HG03066 (cell line): Measurements from ENCODE around the gene CDC34.

Experiments used
- ATAC-seq: cut with Tn5 transposase; IDR thresholded peaks from one replicate; pipeline ENCODE4 v1.9.1; 2021; ENCODE audit warnings: low read depth; ENCODE audit not compliant: unreplicated experiment

Gene CDC34

DNA sequence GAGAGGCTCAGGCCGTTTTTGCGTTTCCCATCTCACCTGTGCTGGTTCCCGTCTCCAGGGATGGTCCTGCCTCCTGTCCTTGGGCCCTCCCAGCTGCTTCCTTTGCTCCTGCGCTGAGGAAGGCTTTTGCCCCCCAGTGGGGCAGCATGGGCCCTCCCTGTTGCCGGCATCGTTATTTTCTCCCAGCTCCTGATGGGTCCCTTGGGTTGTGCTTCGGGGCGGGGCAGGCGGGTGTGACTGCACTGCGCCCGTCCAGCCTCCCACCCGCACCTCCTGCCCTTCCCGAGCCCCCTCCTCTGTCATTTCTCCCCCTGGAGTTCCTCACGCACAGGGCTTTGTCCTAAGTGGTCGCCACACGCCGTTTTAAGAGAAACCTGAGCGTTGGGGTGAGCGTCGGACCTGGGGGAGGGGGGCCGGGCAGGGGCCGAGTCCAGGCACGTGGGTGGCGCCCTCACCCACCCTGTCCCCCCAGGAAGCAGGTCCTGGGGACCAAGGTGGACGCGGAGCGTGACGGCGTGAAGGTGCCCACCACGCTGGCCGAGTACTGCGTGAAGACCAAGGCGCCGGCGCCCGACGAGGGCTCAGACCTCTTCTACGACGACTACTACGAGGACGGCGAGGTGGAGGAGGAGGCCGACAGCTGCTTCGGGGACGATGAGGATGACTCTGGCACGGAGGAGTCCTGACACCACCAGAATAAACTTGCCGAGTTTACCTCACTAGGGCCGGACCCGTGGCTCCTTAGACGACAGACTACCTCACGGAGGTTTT, 9.5 kb downstream of the CDC34 start:
- ATAC-seq = no peak

GRCh38 chr19:541699-542098, 10.1 kb downstream of the CDC34 start:
- no peak for ATAC-seq

- no peak for ATAC-seq
Observed at GRCh38 chr19:542173-542866, 10.8 kb downstream of the CDC34 start.

DNA sequence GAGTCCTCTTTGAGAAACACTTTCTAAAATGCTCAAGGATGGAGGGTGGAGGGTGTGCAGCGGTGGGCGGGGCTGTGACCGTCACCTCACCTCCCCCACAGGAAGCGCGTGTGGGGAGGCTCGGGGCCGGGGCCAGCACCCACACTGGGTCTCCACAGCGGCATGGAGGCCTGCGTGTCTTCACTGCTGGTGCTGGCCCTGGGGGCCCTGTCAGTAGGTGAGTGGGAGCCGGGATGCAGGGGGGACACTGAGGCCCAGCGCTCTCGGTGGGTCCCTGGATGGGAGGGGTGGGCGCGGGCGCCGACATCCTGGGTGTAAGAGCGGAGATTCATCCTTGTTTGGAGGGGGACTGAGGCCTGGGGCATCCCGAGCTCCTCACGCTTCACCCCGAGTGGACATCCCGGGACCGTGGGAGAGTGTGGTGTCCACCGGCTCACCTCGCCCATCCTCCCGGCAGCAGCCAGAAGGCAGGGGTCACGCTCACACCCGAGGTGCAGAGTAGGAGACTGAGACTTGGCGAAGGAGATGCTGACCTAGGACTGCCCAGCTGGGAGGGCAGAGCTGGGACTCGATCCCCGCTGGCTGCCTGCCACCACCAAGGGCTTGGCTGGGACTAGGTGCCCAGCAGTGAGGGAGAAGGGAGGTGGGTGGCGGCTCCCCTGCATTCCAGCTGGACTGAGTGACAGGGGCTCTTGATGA, 12.5 kb downstream of the CDC34 start, which contains the start of gene GZMM:
GZMM (plus strand) TSS at position 144 of the 699 bp plus-strand sequence; CDS start at position 163, 19 bp downstream.
- no peak for ATAC-seq

GRCh38 chr19:547117-547516, 15.6 kb downstream of the CDC34 start:
- ATAC-seq = no peak

DNA sequence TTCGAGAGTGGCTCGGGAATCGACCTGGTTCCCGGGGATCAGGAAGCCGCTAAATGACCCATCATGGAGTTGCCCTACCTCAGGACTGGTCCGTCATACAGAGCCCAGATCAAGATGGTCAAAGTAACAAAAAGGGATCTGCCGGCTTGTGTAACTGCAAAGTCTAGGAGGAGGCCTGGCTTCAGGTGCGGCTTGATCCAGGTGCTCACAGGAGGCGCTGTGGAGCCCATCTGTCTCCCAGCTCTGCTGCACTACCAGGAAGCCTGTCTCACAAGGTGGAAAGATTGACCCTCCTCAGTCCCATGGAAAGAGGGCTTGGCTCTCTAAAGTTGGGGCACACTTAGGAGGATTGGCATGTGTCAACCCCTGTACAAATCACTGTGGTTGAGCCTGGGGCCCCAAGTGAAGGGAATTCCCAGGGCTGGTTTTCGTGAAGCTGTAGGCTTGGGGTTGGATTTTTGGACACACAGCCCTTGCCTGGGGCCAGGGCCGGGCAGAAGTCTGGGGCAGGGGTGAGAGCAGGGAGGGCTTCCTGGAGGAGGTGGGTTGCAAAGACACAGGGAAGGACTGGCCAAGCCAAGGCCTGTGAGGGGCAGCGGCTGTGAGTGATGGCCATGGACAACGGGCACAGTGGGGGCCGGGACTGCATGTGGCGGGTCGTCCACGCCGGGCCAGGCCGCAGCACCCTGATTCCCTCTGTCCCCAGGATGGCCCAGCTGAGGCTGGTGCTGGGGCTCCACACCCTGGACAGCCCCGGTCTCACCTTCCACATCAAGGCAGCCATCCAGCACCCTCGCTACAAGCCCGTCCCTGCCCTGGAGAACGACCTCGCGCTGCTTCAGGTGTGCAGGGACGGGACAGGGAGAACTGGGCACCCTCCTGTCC, 16.5 kb downstream of the CDC34 start:
- no peak for ATAC-seq

- ATAC-seq = no peak
Observed at GRCh38 chr19:548886-549830, 17.6 kb downstream of the CDC34 start.

DNA sequence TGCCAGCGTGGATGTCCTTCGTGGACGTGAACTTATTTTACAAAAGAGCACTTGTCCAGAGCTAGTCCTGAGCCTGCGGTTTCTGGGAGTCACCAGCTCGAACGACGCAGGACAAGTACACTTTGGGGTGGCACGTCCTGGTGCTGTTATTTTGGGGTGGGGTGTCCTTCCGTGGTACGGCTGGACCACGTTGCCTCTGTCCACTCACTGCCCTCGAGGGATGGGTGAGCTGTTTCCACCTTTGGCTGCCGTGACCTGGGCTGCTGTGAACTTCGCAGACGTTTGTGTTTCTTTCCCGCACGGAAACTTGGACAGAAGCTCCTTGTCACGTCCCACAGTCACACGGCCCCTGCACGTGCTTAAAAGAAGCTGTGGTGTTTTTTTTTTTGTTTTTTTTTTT, 23.3 kb downstream of the CDC34 start:
- ATAC-seq = no peak

DNA sequence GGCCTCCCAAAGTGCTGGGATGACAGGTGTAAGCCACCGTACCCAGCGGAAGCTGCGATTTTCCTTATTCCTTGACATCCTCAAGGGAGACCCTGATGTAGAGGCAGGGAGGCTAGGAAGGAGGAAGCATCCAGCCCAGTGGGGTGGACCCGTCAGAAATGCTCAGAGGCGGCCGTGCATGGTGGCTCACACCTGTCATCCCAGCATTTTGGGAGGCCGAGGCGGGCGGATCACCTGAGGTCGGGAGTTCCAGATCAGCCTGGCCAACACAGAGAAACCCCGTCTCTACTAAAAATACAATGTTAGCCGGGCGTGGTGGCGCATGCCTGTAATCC, 23.9 kb downstream of the CDC34 start:
- ATAC-seq = no peak

- no peak for ATAC-seq
Observed at GRCh38 chr19:556611-557382, 25.2 kb downstream of the CDC34 start.

GRCh38 chr19:558770-559439, 27.3 kb downstream of the CDC34 start:
- ATAC-seq = no peak

DNA sequence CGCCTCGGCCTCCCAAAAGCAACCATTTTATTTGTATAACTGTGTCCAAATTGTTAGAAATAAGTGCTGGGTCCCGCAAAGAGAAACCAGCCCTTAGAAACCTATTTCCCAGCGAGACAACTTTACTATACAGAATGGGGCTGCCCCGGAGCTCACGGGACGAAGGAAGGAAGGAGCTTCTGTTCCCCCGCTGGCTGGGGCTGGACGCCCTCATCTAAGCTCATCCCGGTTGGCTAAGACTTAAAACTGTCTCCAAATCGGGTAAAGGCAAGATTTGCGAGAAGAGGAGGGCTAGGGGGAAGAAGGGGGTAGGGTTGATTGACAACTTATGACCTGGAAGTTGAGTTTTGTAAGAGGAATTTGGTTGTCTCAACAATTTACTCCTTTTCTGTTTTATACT, 28.6 kb downstream of the CDC34 start:
- ATAC-seq = no peak

- ATAC-seq = no peak
Observed at GRCh38 chr19:566403-566802, 34.8 kb downstream of the CDC34 start.

DNA sequence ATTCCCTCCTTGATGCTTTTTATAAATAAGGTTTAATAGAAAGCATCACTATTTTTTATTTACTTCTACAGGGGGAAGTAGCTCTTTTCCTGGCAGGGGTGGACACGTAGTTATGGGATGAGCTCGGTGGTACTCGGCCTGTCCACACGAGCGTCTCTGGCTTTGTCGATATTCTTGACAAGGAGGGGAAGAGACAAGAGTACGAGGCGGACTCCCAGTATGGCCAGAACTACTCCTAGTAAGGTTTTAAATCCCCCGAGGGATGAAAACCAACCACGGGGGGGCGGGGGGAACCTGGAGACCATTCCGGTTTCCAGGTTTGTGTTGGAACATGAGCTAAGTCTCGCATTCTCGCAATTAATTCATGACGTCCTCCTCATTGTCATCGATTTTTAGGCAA, 35.3 kb downstream of the CDC34 start:
- ATAC-seq = no peak

GRCh38 chr19:567296-567900, 35.8 kb downstream of the CDC34 start:
- no peak for ATAC-seq

GRCh38 chr19:570251-570686, 38.7 kb downstream of the CDC34 start:
- ATAC-seq = no peak

DNA sequence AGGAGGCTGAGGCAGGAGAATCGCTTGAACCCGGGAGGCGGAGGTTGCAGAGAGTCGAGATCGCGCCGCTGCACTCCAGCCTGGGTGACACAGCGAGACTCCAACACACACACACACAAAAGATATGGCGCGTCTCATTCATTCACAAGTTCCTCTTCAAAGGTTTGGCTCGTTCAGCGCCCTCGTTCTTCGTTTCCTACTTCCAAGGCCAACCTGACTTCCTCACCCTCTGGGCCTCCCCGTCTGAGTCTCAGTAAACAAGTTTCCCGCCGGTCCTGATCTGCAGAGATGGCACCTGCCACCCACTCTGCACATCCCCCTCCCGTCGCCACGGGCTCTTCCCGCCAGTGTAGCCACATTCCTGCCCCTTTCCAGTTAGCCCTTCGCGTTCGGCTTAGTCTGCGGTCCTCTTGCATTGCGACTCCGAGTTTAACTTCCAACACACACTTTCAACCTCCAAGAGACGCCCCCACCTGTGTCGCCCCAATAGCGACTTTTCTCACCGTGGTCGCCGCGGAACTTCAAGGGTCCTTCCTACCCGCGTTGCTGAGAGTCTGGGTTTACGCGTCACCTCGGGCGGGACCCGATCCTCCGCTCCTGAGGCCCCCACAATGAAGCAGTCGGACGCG, 39.5 kb downstream of the CDC34 start:
- ATAC-seq = no peak
